HG03060 (cell line): ENCODE results near the gene TRAPPC14.

Experiments used
- ATAC-seq: cut with Tn5 transposase; IDR thresholded peaks from one replicate; pipeline ENCODE4 v1.9.1; 2021; ENCODE audit warnings: low read depth, moderate number of reproducible peaks; ENCODE audit not compliant: unreplicated experiment

TRAPPC14 gene

DNA sequence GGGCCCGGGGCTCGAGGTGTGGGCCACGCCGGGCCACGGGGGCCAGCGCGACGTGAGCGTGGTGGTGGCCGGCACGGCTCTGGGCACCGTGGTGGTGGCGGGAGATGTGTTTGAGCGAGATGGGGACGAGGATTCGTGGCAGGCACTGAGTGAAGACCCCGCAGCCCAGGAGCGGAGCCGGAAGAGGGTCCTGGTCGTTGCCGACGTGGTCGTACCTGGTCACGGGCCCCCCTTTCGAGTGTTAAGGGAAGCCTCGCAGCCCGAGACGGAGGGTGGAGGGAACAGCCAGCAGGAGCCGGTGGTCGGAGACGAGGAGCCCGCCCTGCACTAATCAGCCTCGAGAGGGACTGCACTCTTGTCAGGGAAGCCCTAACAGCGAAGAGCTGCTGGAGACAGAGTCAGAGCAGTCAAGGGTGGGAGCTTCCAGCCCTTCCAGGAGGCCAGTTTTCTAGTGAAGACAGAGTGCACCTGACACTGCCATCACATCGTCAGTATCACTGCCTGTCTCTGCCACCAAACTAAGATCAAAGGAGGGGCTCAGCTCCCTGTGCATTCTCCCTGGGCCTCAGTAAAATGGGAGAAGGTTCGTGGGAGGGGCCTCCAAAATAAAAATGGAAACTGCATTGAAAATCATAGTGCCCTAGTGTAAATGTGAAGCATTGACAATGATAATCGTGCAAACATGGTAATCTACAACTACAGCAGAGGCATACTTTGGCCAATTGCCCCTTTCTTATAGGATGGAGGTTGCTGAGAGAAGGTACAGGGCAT lies 30.5 kb downstream of the TRAPPC14 start:
- ATAC-seq, result no peak

DNA sequence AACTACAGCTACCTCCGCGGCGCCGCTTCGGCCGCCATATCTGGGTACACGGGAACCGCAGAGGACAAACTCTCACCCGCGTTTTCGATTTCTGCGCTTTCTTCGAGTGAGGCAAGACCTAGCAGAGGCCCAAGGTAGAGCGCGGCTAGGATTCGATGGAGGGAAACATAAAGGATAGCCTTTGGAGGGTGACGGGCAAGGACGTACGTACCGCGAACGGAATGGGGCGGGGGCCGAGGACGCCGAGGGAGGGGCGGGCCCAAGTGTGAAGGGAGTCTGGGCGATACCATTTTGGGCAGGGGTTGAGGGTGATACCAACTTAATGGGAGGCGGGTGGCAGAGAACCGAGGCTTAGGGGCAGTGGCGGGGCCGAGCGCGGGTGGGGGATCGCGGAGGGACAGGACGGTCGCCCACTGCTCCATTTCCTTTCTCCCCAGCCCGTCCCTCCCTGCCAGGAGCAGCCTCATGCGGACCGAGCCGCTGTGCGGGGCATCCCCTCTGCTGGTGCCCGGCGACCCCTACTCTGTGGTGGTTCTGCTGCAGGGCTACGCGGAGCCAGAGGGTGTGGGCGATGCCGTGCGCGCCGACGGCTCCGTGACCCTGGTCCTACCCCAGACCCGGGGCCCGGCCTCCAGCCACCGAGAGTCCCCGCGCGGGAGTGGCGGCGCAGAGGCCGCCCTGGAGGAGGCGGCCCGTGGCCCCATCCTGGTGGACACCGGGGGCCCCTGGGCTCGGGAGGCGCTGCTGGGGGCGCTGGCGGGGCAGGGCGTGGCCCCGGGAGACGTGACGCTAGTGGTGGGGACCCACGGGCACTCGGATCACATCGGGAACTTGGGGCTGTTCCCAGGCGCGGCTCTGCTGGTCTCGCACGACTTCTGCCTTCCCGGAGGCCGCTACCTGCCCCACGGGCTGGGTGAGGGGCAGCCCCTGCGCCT lies 31.3 kb downstream of the TRAPPC14 start, which contains the start of gene MBLAC1:
MBLAC1 (plus strand) TSS at position 37 of the 935 bp plus-strand sequence; CDS start at position 466, 429 bp downstream.
- ATAC-seq, result no peak

DNA sequence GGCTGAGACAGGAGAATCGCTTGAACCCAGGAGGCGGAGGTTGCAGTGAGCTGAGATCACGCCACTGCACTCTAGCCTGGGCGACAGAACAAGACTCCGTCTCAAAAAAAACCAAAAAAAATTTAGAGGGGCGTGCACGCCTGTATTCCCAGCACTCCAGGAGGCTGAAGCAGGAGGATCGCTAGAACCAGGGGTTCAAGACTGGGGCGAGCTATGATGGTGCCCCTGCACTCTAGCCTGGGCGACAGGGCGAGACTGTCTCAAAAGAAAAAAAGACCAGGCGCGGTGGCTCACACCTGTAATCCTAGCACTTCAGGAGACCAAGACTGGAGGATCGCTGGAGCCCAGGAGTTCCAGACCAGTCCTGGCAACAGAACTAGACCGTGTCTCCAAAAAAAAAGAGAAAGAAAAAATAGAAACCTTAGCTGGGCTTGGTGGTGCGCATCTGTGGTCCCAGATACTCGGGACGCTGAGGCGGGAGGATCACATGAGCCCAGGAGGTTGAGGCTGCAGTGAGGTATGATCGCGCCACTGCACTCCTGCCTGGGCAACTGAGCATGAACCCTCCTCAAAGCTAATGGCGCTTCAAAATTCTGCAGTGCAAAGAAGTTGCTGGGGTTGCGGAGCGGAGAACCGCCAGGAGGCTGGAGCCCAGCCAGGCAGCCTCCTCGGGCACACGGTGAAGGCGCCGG lies 32.1 kb downstream of the TRAPPC14 start:
- no peak for ATAC-seq

DNA sequence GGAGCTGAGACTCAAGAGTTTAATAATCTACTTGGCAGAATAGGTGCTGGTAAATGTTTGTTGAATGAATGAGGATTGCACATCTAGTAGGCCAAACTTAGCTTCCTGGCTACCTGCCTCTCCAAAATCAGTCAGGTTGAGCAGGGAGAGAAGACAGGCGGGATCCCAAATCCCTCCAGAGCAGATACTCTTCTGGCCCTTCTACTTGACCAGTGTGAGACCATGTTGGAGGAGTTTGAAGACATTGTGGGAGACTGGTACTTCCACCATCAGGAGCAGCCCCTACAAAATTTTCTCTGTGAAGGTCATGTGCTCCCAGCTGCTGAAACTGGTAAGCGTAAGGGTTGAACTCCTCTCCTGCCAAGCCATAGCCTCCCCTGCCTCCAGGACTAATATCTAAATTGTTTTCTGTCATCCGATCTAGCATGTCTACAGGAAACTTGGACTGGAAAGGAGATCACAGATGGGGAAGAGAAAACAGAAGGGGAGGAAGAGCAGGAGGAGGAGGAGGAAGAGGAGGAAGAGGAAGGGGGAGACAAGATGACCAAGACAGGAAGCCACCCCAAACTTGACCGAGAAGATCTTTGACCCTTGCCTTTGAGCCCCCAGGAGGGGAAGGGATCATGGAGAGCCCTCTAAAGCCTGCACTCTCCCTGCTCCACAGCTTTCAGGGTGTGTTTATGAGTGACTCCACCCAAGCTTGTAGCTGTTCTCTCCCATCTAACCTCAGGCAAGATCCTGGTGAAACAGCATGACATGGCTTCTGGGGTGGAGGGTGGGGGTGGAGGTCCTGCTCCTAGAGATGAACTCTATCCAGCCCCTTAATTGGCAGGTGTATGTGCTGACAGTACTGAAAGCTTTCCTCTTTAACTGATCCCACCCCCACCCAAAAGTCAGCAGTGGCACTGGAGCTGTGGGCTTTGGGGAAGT lies 34.0 kb downstream of the TRAPPC14 start:
- ATAC-seq, result no peak

DNA sequence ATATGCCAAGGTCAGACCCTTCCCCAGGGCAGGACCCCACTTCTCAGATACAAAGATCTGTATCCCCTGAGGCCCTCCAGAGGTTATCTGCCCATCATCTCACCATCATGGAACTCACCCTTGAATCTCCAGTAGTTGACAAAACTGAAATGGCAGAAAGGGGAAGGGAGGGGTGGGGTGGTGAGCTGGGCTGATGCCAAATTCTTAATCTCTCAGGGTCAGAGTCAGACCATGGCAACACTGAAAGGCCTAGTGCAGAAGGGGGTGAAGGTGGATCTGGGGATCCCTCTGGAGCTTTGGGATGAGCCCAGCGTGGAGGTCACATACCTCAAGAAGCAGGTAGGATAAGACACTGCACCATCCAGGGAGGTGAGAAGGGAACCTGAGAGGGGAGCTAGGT lies 36.0 kb downstream of the TRAPPC14 start:
- no peak for ATAC-seq

DNA sequence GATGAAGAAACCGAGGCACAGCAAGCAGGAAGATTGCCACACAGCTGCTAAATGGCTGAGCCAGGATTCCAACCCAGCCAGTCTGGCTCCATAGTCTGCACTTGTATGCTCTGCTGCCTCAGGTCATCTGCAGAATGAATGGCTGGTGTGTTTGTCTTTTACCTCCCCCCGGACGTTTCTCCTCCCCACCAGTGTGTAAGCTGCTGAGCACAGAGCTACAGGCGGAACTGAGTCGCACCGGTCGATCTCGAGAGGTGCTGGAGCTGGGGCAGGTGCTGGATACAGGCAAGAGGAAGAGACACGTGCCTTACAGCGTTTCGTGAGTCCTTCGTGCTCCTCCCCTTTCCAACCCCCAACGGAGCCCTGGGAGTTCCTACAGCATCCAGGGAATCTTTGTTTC lies 36.5 kb downstream of the TRAPPC14 start:
- ATAC-seq, result no peak

DNA sequence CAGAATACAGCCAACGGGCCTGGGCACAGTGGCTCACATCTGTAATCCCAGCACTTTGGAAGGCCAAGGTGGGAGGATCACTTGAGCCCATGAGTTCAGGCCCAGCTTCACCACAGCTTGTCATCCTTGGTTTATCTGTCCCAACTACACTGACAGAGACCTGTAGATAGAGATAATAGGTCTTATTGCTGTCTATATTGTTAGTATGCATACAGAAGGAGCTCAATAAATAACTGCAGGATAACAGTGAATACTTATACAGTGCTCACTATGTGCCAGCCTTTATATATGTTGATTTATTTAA lies 37.8 kb downstream of the TRAPPC14 start:
- ATAC-seq, result no peak

DNA sequence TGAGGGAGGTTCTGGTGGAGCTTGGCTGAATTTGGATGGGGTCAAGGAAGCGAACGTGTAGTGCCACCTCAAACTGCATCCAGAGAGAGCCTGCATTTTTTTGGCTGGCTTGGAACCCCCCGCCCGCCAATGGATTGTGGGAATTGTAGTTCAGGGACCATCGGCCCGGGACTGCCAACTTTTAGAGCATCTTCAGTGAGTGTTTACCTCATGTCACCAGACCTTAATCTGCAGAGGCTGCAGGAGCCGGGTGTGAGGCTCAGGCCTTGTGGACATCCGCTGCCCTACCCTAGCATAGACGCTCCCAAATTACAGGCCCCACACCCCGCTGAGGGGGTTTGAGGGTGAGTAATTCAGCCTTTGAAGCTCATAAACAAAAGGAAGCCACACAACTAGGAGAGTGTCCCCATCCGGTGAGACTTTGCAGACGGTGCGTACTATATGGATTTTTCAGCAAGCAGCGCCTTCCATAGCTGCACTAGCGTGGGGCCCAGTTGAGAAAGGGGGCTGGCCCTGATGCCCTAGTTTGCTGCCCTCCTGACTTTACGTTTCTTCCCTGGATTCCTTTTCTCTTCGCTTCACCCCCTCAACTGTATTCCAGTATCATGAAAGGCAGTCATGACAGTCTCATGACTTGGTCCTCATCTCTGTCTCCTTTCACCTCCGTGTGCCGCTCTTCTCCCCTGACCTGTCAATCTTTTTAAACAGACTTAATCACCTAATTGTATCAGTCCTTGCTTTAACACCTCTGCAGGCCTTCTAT lies 38.4 kb downstream of the TRAPPC14 start:
- no peak for ATAC-seq

DNA sequence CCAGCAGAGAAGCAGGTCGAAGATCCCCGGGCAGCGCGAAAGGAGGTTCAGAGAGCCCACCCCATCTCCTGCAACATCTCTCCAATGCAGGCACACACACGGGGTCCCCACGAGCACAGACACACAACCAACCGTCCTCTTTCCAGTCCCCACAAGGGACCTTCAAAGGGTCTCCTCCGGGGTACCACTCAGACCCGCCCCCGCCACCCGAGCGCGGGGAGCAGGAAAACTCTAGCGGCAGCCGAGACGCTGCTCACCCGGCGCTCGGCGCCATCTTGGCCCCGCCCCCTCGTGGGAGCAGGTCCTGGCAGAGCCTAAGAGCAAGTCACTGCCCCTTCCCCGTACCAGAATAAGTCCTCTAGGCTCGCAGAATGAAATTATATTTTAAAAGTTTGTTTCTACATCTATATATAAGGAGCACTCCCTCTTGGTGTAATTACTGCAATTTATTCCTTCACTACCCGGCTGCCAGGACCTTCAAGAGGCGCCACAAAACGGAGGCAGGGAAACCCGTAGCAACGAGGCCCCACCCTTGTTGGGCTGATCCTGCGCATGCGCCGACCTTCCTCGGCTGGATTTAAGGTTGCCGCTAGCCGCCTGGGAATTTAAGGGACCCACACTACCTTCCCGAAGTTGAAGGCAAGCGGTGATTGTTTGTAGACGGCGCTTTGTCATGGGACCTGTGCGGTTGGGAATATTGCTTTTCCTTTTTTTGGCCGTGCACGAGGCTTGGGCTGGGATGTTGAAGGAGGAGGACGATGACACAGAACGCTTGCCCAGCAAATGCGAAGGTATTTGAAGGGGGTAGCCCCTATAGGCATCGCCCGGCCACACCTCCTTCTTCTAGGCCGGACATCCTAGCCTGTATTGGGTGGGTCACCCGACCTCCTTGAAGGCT lies 39.2 kb downstream of the TRAPPC14 start, which contains the start of the genes CNPY4 and TAF6:
CNPY4 (plus strand) TSS at position 563 of the 898 bp plus-strand sequence; CDS start at position 674, 111 bp downstream.
TAF6 (minus strand) TSS at position 287 of the 898 bp plus-strand sequence. CDS start 5,149 bp downstream, outside the sequence.
- ATAC-seq, result peak; percentile 68

DNA sequence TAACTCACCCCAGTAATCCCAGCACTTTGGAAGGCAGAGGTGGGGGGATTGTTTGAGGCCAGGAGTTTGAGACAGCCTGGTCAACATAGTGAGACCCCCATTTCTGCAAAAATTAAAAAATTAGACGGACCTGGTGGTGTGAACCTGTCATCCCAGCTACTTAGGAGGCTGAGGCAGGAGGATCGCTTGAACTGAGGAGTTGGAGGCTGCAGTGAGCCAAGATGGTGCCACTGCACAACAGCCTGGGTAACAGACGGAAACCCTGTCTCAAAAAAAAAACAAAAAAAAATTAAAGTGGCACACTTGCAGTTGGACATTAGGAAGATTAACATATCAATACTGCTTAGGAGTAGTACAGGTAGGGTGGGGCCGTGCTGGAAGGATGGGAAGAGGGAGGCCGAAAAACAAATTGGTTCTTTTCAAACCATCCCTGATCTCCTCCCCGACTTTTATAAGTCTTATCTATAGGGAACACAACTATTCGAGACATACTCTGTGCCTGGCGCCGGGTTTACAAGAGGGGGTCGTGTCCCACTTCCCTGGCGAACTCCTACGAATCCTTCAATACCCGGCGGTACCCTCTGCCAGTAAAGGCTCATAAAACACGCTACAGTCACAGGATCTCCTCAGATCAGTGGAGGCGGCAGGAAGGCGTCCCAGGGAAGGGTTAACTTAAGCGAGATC lies 40.0 kb downstream of the TRAPPC14 start:
- no peak for ATAC-seq

DNA sequence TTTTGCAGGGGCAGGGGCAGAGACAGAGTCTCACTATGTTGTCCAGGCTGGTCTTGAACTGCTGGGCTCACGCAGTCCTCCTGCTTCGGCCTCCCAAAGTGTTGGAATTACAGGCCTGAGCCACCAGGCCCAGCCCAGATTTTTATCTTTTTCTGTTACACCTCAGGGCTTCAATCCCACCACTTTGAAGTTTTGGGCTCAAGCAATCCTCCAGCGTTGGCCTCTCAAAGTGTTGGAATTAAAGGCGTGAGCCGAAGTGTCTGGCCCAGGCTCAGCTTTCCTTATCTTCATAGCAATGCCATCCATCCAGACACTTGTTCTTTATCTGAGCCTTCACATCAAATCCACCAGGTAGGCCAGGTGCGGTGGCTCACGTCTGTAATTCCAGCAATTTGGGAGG lies 43.5 kb downstream of the TRAPPC14 start:
- ATAC-seq, result no peak

DNA sequence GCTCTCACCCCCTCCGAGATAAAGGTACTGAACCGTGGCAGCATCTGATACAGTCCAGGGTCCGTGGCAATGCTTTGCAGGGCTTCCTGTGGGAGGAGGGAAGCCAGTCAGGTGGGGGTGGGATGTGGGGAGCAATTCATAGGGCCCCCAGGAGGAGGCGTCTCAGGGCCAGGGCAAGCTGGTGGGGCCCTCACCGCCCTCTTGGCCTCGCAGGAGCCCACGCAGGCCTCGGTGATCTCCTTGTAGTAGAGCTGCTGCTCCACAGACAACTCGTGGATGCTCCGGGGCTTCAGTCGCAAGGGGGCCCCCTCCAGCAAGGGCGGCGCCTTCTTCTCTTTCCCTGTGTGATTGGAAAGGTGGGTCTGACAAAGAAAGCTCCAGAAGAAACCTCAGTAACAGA lies 46.6 kb downstream of the TRAPPC14 start:
- ATAC-seq, result no peak

DNA sequence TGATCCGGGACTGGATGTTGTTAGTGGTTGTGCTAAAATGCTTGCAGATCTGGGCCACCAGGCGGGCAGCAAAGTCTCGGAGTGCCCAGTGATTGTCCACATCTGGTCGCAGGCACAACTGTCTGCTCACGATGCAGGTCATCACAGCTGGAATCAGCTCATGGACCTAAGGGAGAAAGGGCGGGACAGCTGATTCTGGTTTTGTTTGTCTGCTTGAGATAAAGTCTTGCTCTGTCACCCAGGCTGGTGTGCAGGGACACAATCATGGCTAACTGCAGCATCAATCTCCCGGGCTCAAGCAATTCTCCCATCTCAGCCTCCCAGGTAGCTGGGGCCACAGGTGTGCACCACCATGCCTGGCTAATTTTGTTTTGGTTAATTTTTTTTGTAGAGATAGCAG lies 47.4 kb downstream of the TRAPPC14 start:
- ATAC-seq, result no peak

DNA sequence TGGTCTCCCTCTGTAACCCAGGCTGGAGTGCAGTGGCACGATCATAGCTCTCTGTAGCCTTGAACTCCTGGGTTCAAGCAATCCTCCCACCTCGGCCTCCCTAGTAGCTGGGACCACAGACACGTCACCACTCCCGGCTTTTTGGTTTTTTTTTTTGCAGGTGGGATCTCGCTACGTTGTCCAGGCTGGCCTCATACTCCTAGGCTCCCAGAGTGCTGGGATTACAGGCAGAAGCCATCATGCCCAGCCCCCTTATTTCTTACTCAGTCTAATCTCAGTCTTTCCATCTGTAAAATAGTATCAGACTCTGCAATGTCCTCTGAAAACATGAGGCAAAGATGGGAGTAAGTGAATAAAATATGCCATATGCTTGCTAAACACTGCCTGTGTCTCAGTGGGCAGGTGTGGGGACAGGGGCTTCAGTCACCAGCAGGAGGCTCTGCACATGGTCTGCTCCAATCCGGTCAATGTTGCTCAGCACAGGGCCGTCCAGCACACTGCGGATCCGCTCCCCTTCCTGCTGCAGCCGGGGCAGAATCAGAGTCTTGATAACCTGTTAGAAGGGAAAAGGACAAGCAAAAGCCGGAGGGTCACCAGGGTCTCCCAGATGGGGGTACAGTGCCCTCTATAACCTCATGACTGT lies 48.9 kb downstream of the TRAPPC14 start:
- no peak for ATAC-seq

DNA sequence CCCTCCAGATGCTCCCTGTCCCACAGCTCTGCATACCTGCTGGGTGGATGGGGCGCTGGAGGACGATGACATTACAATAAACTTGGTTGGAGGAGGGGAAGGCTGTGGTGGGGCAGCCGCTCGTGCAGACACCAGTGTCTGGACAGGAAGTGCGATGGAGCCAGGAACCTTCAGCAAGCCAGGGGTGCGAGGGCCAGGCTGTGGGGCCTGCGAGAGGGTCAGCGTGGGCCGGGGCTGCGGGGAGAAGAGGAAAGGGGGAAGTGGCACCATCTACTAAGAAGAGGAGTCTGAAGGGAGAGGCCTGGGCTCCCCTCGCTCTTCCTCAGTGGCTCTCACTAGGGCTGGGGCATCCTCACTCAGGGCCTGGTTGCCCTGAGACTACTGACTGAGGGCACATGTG lies 50.6 kb downstream of the TRAPPC14 start:
- ATAC-seq, result no peak

DNA sequence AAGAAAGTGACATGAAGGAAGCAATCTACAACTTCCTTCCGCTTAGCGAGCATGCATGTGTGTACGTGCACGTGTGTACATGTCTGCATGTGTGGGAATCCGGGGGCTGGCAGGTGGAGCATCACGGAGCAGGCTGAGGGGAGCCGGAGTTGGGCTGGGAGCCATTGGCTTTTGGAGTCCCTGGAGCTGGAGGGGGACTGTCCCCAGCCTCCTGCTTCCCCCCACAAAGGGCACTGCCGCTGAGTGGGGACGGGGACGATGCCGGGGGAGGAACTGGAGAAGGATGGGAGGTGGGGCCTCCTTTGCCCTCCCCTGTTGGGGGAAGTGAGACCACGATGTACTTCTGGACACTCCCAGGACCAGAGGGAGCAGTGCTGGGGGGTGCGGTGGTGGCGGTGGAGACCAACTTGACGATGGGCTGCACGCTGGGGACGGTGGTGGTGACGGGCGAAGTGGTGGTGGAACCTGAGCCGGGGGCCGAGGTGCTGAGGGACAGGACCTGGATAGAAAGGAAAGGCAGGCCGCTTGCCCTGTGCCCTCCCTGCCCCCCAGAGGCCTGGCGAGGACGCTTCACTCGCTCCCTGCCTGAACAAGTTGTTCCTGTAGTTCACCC lies 51.3 kb downstream of the TRAPPC14 start:
- ATAC-seq, result no peak

DNA sequence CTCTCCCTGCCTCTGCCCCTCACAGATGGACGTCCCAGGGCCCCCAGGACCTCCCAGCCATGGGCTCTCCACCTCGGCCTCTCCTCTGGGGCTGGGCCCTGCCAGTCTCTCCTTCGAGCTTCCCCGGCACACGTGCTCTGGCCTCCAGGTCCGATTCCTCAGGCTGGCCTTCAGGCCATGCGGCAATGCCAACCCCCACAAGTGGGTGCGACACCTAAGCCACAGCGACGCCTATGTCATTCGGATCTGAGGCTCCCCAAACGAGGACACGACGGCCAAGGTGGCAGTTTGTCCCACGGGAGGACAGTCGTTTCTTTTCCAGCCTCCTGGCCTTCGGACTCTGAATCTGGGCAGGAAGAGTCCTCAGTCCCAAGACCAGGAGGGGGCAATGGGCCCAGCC lies 51.9 kb downstream of the TRAPPC14 start:
- ATAC-seq, result no peak
